Left lung (tissue), 10 donors: ENCODE results near the gene RHNO1. TPM values are rescaled to one million over a fixed set of nuclear protein-coding genes. Genes with fewer than 3 reads are reported as not detected.
A peak's percentile ranks its signal among the peaks of the same experiment; 100 is the strongest.

ENCODE experiments used
- ATAC-seq: fragments of 200-7000 bp; cut with Tn5 transposase; one replicate; pipeline ENCODE4 v1.9.1; 2020; ENCODE audit warnings: moderate library complexity
- DNase-seq, 4 donors: peaks; one replicate each; pipeline ENCODE4 v3.0.0-alpha.2; 2013 to 2020
- H3K27ac ChIP-seq, 2 donors: fragments of 200-600 bp; sonication (generic) in 1 of 2; one replicate each; pipeline versions ENCODE4 v1.5.0 to v1.8.0; 2020 to 2021
- H3K27me3 ChIP-seq, 2 donors: fragments of 200-600 bp; sonication (generic) in 1 of 2; one replicate each; pipeline versions ENCODE4 v1.5.0 to v1.8.0; 2020 to 2021
- H3K36me3 ChIP-seq, 2 donors: fragments of 200-600 bp; sonication (generic) in 1 of 2; one replicate each; pipeline versions ENCODE4 v1.5.0 to v1.8.0; 2020 to 2021
- H3K4me1 ChIP-seq, 2 donors: fragments of 200-600 bp; one replicate each; pipeline ENCODE4 v1.8.0; 2021
- H3K4me3 ChIP-seq, 2 donors: fragments of 200-600 bp; sonication (generic) in 1 of 2; one replicate each; pipeline versions ENCODE4 v1.5.0 to v1.8.0; 2020 to 2021; ENCODE audit warnings: mild to moderate bottlenecking in 1 of 2
- H3K9me3 ChIP-seq, 2 donors: fragments of 200-600 bp; sonication (generic) in 1 of 2; one replicate each; pipeline versions ENCODE4 v1.5.0 to v1.8.0; 2020 to 2021
- CTCF ChIP-seq, 2 donors: fragments of 200-600 bp; sonication (generic) in 1 of 2; IDR thresholded peaks; one replicate each; pipeline versions ENCODE4 v1.5.0 to v1.8.0; 2021; ENCODE audit warnings: antibody characterized with exemption in 2 of 2
- intact Hi-C, 2 donors: fragments of 100-400 bp; cut with DNase I; formaldehyde crosslinking; loops; one replicate each; pipeline versions ENCODE4 v1.11.2 to v1.14.2; 2022
- polyA plus RNA-seq, 6 donors: library from polyadenylated mRNA; unstranded; fragments of 120-200 nt; gene quantifications; one replicate each; pipeline ENCODE4 v1.2.1, GENCODE V29; 2013; ENCODE audit not compliant: insufficient read length in 6 of 6
- total RNA-seq, 2 donors: library from RNA; stranded (reverse); fragmentation: NEBNext Ultra II Directional; extraction: Animal tissue kit (Norgen Biotek cat#: 25700); gene quantifications; one replicate each; pipeline ENCODE4 v1.2.1, GENCODE V29; 2021
- donor health status: DM: no; HTN: yes; CAD: no.
- donor health status: DM: no; HTN: no; CAD: no.

Gene RHNO1
- total and polyA plus RNA-seq, 8 donors = 11.7 to 44.4 (median 33.8) TPM

DNA sequence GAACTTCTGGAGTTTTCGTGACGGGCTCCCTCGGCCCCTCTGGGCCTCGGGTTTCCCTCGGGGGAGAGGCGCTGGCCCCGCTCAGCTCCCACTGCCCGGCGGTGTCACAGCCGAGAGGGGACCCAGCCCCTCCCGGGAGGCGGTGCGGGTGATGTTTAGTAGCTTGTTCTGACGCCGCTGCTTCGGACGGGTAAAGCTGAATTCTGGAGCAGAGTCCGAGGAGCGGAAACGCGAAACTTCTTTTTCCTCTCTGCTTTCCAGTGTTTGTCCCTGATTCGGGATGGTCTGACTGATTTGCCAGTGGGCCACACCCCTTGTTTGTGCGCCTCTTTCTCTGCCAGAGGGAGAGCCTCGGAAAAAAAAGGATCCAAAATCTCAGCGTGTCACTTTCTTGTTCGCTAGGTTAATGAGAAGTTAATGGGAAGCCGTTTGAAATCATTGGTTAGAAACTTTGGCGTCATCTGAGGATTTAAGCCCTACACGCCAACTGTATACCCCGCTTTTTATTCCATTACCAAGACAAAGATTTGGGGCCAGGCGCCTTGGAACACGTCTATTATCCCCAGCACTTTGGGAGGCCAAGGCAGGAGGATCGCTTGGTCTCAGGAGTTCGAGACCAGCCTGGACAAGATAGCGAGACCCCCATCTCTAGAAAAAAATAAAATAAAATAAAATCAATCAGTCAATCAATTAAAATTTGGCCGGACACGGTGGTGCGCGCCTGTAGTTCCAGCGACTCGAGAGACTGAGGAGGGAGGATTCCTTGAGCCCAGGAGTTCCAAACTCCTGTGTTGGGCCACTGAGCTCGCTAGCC, 14.4 kb downstream of the RHNO1 start:
- H3K4me1 ChIP-seq = peaks cover 0 to 21% of the 10 kb centered on the region in 2 donors
- no peaks in the 10 kb centered on the region for H3K9me3 ChIP-seq
- peaks cover 0 to 7% of the 10 kb centered on the region in 2 donors for H3K36me3 ChIP-seq
- H3K27me3 ChIP-seq = no peaks in the 10 kb centered on the region
- H3K27ac ChIP-seq = peak overlapping the region; percentile 83 to 93
- TF ChIP-seq CTCF (IDR thresholded peaks at IDR 0.05) = no peak
- H3K4me3 ChIP-seq = peak overlapping the region; percentile 64 to 94
- intact Hi-C loops = no loop called here
- ATAC-seq = peak; percentile 68
- peak in 3 of 4 donors; percentile 31 to 77 (median 70) for DNase-seq

DNA sequence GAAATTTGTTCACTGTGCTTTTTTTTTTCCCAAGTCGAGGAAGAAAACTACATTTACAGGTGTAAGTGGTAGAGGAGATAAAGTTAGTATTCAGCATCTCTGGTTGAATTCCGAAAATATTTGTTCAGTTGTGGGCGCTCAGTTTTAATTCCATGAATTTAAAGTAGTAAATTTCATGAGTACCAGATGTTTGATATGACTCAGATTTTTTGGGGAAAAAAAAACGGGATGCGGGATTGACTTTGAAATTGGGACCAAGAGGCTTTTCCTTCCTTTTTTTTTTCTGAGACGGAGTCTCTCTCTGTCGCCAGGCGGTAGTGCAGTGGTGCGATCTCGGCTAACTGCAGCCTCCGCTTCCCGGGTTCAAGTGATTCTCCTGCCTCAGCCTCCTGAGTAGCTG, 15.2 kb downstream of the RHNO1 start:
- no peak for TF ChIP-seq CTCF (IDR thresholded peaks at IDR 0.05)
- intact Hi-C loops = no loop called here
- H3K27me3 ChIP-seq = no peaks in the 10 kb centered on the region
- peaks cover 0 to 7% of the 10 kb centered on the region in 2 donors for H3K36me3 ChIP-seq
- no peaks in the 10 kb centered on the region for H3K9me3 ChIP-seq
- H3K27ac ChIP-seq = peak overlapping the region in 1 of 2 donors; percentile 93
- ATAC-seq = no peak
- DNase-seq = peak in 1 of 4 donors; percentile 6
- H3K4me3 ChIP-seq = no peak overlapping the region
- peaks cover 0 to 21% of the 10 kb centered on the region in 2 donors for H3K4me1 ChIP-seq

GRCh38 chr12:2893007-2893406, 16.0 kb downstream of the RHNO1 start:
- intact Hi-C loops = no loop called here
- peak in 1 of 4 donors; percentile 8 for DNase-seq
- Histone ChIP-seq H3K27me3 (no peaks in the 10 kb centered on the region), H3K4me1 (peaks cover 0 to 21% of the 10 kb centered on the region in 2 donors), H3K4me3 (no peak overlapping the region), H3K36me3 (peaks cover 0 to 4% of the 10 kb centered on the region in 2 donors), H3K27ac (no peak overlapping the region), H3K9me3 (no peaks in the 10 kb centered on the region)
- TF ChIP-seq CTCF (IDR thresholded peaks at IDR 0.05) = no peak
- no peak for ATAC-seq

DNA sequence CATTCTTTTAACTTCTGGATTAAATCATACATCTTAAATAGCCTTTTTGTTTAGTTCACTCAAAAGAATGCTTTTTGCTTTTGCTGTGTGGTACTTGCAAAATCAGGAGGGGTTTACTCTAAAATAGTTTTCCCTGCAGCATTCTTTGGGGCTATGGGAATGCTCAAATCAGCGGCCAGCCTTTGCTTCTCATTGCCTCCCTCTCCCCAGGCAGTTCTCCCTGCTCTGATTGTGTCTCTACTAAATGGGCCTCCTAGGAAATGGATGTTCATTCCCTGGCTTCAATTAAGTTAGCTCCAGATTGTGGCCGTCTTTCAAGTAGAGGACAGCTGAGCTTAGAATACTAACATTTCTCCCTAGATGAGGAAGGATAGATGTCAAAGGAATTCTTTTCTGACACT, 18.0 kb downstream of the RHNO1 start:
- Histone ChIP-seq H3K36me3 (no peaks in the 10 kb centered on the region), H3K4me1 (peaks cover 0 to 18% of the 10 kb centered on the region in 2 donors), H3K9me3 (no peaks in the 10 kb centered on the region), H3K4me3 (no peak overlapping the region), H3K27ac (no peak overlapping the region), H3K27me3 (no peaks in the 10 kb centered on the region)
- intact Hi-C loops = no loop called here
- ATAC-seq (no peak), DNase-seq (no peak)
- no peak for TF ChIP-seq CTCF (IDR thresholded peaks at IDR 0.05)

- no peak for ATAC-seq
- no peak for DNase-seq
- no peak for TF ChIP-seq CTCF (IDR thresholded peaks at IDR 0.05)
- Histone ChIP-seq H3K9me3 (no peaks in the 10 kb centered on the region), H3K4me1 (peaks cover 0 to 15% of the 10 kb centered on the region in 2 donors), H3K27me3 (no peaks in the 10 kb centered on the region), H3K36me3 (no peaks in the 10 kb centered on the region), H3K4me3 (no peak overlapping the region), H3K27ac (no peak overlapping the region)
- intact Hi-C loops = no loop called here
Measured at GRCh38 chr12:2895511-2895910, 18.5 kb downstream of the RHNO1 start.
